ENCODE data around the gene SPRYD3. TPM values are rescaled to one million over a fixed set of nuclear protein-coding genes. Genes with fewer than 3 reads are reported as not detected.
A peak's percentile ranks its signal among the peaks of the same experiment; 100 is the strongest.

The SPRYD3 gene, protein sequence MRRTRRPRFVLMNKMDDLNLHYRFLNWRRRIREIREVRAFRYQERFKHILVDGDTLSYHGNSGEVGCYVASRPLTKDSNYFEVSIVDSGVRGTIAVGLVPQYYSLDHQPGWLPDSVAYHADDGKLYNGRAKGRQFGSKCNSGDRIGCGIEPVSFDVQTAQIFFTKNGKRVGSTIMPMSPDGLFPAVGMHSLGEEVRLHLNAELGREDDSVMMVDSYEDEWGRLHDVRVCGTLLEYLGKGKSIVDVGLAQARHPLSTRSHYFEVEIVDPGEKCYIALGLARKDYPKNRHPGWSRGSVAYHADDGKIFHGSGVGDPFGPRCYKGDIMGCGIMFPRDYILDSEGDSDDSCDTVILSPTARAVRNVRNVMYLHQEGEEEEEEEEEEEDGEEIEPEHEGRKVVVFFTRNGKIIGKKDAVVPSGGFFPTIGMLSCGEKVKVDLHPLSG
- total RNA-seq (10 to 100 TPM; 37.1 to 47.2 (median 40.1) TPM), polyA plus RNA-seq (10 to 100 TPM; 25.7 to 36.1 TPM)

DNA sequence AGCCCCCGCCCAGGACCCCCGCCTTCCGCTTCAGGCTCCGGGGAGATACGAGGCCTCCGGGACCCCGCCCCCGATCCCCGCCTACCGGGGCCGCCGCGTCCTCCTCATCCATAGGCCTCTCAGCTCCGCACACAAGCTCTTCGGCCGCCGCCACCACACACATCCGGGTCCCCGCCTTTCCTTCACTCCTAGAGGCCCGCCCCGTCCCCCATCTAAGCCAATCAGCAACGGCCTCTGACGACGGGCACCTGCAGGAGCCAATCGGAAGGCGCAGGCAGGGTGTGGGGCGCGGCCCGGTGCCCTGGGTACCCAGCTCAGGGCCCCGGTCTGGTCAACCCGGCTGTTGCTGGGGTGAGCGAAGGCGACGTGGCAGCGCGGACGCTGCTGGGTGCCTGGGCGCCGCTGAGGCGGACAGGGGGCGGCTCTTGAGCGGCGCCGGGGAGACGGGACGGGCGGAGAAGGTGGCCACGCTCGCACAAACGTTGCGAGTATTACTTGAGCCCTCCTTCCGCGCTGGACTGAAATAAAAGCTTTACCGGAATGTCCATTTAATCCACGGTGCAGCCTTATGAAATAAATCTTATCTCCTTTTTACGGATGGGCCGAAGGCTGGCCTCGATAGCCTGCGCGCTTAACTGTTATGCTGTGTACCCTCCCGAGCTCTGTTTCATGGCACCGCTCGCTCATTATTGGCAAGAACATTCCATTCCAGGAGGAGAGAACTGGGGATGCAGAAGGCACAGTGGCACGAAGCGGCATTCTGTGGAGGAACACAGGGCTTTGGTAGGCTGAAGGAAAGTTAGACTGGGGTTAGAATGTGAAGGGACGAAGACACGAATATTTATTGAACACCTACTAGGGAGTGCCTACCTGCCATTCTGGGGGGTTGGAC lies at the start of gene SPRYD3:
TSS of gene SPRYD3 (minus strand) at position 165 of the 892 bp plus-strand sequence. CDS start at position 108, 57 bp downstream.
- H3K36me3 ChIP-seq: peaks cover 0 to 20% (median 8%) of the 10 kb centered on the region in 3 donors
- peaks cover 11 to 22% (median 18%) of the 10 kb centered on the region in 3 donors for H3K4me1 ChIP-seq
- TF ChIP-seq, protein P1, sequence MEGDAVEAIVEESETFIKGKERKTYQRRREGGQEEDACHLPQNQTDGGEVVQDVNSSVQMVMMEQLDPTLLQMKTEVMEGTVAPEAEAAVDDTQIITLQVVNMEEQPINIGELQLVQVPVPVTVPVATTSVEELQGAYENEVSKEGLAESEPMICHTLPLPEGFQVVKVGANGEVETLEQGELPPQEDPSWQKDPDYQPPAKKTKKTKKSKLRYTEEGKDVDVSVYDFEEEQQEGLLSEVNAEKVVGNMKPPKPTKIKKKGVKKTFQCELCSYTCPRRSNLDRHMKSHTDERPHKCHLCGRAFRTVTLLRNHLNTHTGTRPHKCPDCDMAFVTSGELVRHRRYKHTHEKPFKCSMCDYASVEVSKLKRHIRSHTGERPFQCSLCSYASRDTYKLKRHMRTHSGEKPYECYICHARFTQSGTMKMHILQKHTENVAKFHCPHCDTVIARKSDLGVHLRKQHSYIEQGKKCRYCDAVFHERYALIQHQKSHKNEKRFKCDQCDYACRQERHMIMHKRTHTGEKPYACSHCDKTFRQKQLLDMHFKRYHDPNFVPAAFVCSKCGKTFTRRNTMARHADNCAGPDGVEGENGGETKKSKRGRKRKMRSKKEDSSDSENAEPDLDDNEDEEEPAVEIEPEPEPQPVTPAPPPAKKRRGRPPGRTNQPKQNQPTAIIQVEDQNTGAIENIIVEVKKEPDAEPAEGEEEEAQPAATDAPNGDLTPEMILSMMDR (IDR thresholded peaks at IDR 0.05): no peak
- WGBS, 2 donors: 0 to 1% methylated on average over 54 to 67 of the region's 67 CpGs
- DNase-seq: peak; percentile 94 to 99 (median 96)
- ATAC-seq: peak; percentile 96 to 99 (median 98)
- no peaks in the 10 kb centered on the region for H3K9me3 ChIP-seq
- H3K27ac ChIP-seq: peak within 1 kb of the TSS; percentile 83 to 91 (median 86)
- H3K4me3 ChIP-seq: peak within 1 kb of the TSS; percentile 55 to 80 (median 67)
- intact Hi-C loops (cut with DNase I): no loop called here
- peak; percentile 61 for FAIRE-seq
- H3K27me3 ChIP-seq: no peaks in the 10 kb centered on the region

DNA sequence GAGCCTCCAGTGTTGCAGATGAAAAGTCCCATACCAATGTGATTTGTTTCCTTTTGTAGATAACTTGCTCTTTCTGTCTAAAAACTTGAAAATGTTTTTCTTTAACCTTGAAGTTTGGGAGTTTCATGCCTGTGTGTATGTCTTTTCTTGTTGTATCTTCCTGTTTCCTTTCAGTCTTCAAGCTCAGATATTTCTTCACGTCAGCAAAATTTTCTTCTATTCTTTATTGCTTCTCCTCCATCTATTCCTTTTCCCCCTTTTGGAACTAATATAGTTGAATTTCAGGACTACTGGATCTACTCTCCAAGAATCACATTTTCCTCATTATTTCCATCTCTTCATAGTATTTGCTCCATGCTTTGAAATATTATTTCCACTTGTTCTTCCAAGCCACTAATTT lies 48.0 kb upstream of the SPRYD3 start:
- ATAC-seq: no peak
- H3K36me3 ChIP-seq: no peaks in the 10 kb centered on the region
- H3K4me3 ChIP-seq: no peak overlapping the region
- intact Hi-C loops (cut with DNase I): no loop called here
- DNase-seq: no peak
- 75 to 94% methylated on average over 1 of the region's 1 CpG for WGBS, 2 donors
- no peaks in the 10 kb centered on the region for H3K27me3 ChIP-seq
- no peak overlapping the region for H3K27ac ChIP-seq
- FAIRE-seq: no peak
- H3K9me3 ChIP-seq: no peaks in the 10 kb centered on the region
- TF ChIP-seq, protein P1 (IDR thresholded peaks at IDR 0.05): no peak
- no peaks in the 10 kb centered on the region for H3K4me1 ChIP-seq

DNA sequence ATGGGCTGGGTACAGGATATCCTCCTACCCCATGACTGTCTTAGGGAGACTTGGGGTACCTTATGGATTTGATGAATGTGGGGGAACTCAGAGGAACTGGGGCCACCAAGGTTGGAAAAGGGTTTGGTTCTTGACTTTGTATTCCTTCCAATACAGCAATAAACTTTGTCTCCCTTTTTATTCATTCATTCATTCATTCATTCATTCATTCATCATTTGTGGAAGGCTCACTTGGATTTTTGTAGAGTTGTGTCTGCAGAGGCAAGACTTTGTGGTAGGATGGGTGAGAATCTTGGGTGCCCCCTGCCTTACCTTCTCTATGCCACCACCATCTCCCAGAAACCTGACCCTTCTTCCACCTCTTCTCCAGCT lies 45.1 kb upstream of the SPRYD3 start:
- TF ChIP-seq, protein P1 (IDR thresholded peaks at IDR 0.05): no peak
- no peak overlapping the region for H3K27ac ChIP-seq
- H3K4me3 ChIP-seq: no peak overlapping the region
- intact Hi-C loops (cut with DNase I): no loop called here
- ATAC-seq (no peak), DNase-seq (no peak), FAIRE-seq (no peak)
- H3K4me1 ChIP-seq: no peaks in the 10 kb centered on the region
- no peaks in the 10 kb centered on the region for H3K27me3 ChIP-seq
- H3K36me3 ChIP-seq: no peaks in the 10 kb centered on the region
- H3K9me3 ChIP-seq: no peaks in the 10 kb centered on the region

DNA sequence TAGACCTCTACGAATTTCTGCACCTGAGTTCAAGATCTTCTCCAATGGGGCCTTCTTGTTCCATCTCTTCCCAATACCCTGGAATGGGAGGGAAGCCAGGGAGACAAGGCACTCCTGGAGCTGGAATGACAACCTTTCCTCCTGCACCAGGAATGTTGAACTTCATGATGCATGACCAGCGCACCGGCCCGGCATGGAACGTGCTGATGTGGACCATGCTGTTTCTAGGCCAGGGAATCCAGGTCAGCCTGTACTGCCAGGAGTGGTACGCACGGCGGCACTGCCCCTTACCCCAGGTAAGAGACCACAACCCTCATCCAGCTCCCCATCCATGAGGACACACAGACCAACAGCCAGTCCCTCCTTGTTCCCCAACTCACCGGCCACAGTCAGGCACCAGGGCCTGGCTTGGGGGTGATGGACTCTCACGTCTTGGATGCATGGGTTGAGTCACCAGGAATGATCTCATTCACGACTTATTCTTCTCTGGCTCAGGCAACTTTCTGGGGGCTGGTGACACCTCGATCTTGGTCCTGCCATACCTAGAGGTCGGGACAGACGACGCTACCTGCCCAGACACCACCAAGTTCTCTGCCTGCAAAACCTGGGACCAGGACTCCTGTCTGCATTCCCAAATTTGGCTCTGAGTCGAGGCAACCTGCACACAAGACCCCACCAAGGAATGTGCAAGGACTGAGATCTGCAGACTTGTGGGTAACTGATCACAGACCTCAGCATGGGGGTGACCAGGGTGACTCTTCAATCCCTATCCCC lies 44.6 kb upstream of the SPRYD3 start:
- Histone ChIP-seq H3K4me3 (no peak overlapping the region), H3K9me3 (no peaks in the 10 kb centered on the region), H3K36me3 (no peaks in the 10 kb centered on the region), H3K4me1 (no peaks in the 10 kb centered on the region), H3K27ac (no peak overlapping the region), H3K27me3 (no peaks in the 10 kb centered on the region)
- ATAC-seq: no peak
- no peak for DNase-seq
- WGBS, 2 donors: 85 to 88% methylated on average over 16 of the region's 16 CpGs
- intact Hi-C loops (cut with DNase I): no loop called here
- TF ChIP-seq, protein P1 (IDR thresholded peaks at IDR 0.05): no peak
- FAIRE-seq: no peak

Data from pancreas (tissue), 10 donors.